ENCODE measurements around the gene SPIN1. TPM values are rescaled to one million over a fixed set of nuclear protein-coding genes. Genes with fewer than 3 reads are reported as not detected.
A peak's percentile ranks its signal among the peaks of the same experiment; 100 is the strongest.

The SPIN1 gene
- polyA plus RNA-seq, 1 donor from 2014 or later = 13.6 TPM

DNA sequence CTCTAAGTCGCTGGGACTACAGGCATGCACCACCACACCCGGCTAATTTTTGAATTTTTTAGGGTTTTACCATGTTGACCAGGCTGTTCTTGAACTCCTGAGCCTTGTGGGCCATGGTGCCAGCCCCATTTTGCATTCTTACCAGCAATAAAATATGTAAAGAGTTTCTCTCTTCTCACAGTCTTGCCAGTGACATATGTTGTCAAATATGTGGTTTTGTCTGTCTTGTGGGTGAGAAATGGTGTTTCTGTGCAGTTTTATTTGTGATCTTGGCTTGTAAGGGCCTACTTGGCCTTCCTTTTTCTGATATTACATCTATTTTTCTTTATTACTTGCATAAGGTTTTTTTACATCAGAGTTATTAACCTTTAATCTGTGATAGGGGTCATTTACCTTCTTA is 47.1 kb downstream of the SPIN1 start:
- no peak overlapping the region for H3K27ac Mint-ChIP-seq

DNA sequence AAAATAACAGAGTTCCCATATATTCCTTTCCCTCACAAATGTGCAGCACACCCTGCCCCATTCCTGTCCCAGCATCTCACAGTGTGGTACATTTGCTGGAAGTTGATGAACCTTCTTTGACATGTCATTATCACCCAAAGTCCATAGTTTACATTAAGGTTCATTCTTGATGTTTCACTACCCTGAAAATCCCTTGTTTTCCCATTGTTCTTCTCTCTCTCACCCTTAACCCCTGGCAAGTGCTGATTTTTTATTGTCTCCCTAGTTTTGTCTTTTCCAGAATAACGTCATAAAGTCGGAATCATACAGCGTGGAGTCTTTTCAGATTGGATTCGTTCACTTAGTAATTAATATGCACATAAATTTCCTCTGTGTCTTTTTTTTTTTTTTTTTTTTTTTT is 48.1 kb downstream of the SPIN1 start:
- H3K4me3 Mint-ChIP-seq = peak overlapping the region in 1 of 4 donors; percentile 43
- peaks cover 0 to 10% (median 4%) of the 10 kb centered on the region in 3 donors for H3K4me1 Mint-ChIP-seq
- peaks cover 21% of the 10 kb centered on the region for H3K36me3 Mint-ChIP-seq
- no peaks in the 10 kb centered on the region for H3K27me3 Mint-ChIP-seq
- no peak overlapping the region for H3K27ac Mint-ChIP-seq
- H3K9me3 Mint-ChIP-seq = peaks cover 0 to 4% (median 2%) of the 10 kb centered on the region in 3 donors

More for the DNA sequence above, 47.1 kb downstream of the SPIN1 start:
- peaks cover 0 to 4% (median 2%) of the 10 kb centered on the region in 3 donors for H3K9me3 Mint-ChIP-seq
- peaks cover 21% of the 10 kb centered on the region for H3K36me3 Mint-ChIP-seq
- H3K27me3 Mint-ChIP-seq = no peaks in the 10 kb centered on the region
- H3K4me3 Mint-ChIP-seq = no peak overlapping the region
- peaks cover 0 to 10% (median 4%) of the 10 kb centered on the region in 3 donors for H3K4me1 Mint-ChIP-seq

DNA sequence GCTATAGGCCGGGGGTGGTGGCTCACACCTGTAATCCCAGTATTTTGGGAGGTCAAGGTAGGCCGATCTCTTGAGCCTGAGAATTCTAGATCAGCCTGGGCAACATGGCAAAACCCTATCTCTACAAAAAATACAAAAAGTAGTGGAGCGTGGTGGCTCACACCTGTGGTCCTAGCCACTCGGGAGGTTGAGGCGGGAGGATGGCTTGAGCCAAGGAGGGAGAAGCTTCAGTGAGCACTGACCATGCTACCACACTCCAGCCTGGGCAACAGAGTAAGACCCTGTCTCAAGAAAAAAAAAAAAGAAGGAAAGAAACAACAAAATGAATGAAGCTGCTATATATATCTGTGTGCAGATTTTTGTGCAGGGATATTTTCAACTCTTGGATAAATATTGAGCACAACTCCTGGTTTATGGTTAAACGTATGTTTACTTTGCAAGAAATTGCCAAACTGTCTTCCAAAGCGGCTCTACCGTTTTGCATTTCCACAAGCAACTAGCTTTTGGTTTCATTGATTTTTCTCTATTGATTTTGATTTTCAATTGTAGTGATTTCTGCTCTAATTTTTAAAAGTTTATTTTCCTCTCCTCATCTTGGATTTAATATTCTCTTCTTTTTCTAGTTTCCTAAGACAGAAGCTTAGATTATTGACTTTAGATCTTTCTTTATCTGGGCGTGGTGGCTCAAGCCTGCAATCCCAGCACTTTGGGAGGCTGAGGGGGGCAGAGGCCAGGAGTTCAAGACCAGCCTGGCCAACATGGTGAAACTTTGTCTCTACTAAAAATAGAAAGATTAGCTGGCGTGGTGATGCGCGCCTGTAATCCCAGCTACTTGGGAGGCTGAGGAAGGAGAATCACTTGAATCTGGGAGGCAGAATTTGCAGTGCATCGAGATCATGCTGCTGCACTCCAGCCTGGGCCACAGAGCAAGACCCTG is 49.2 kb downstream of the SPIN1 start:
- Mint-ChIP-seq H3K4me1 (peaks cover 0 to 11% (median 3%) of the 10 kb centered on the region in 3 donors), H3K4me3 (no peak overlapping the region), H3K9me3 (peaks cover 0 to 4% (median 2%) of the 10 kb centered on the region in 3 donors), H3K27me3 (no peaks in the 10 kb centered on the region), H3K27ac (no peak overlapping the region), H3K36me3 (peaks cover 27% of the 10 kb centered on the region)

DNA sequence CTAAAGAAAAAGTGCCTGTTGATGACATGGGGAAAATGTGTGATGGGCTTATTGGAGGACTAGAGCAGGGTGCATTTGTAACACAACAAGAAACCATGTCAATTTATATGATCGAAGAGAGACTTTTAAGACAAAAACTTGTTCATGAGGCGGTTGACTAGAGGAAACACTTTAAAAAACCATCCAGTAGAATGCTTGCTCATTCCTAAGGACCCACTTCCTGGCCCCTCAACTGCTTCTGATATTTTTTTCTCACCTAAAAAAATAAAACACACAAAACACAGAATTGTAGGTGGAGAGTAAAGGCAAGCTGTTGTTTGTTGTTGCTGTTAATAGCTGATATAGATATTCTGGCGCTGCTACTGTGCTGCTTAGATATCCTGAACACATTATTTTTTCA is 50.6 kb downstream of the SPIN1 start:
- Mint-ChIP-seq H3K9me3 (peaks cover 0 to 4% (median 2%) of the 10 kb centered on the region in 3 donors), H3K27me3 (no peaks in the 10 kb centered on the region), H3K27ac (no peak overlapping the region), H3K4me1 (peaks cover 6 to 13% (median 7%) of the 10 kb centered on the region in 3 donors), H3K4me3 (no peak overlapping the region), H3K36me3 (peaks cover 24% of the 10 kb centered on the region)

DNA sequence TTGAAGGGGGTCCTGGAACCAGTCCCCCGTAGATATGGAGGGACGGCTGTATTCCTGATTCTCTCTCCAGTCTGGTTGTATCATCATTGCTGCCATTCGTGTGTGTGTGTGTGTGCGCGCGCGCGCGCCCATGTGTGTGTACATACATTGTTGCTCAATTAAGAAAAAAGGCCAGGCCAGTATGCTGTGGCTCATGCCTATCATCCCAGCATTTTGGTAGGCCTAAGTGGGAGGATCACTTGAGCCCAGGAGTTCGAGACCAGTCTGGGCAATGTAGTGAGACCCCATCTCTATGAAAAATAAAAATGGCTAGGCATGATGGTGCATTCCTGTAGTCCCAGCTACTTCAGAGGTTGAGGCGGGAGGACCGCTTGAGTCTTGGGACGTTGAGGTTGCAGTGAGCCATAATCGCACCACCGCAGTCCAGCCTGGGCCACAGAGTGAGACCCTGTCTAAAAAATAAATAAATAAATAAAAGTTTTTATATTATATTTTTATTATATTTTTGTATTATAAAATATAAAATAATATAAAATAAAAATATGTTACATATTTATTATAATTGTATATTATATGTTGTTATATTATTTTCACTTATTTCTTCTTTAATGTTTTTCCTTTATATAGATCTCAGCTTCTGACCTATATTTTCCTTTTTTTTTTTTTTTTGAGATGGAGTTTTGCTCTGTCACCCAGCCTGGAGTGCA is 53.2 kb downstream of the SPIN1 start:
- Mint-ChIP-seq H3K4me1 (peaks cover 6 to 12% (median 10%) of the 10 kb centered on the region in 3 donors), H3K27me3 (no peaks in the 10 kb centered on the region), H3K4me3 (no peak overlapping the region), H3K27ac (no peak overlapping the region), H3K36me3 (peaks cover 16% of the 10 kb centered on the region), H3K9me3 (peaks cover 2 to 9% (median 3%) of the 10 kb centered on the region in 3 donors)

DNA sequence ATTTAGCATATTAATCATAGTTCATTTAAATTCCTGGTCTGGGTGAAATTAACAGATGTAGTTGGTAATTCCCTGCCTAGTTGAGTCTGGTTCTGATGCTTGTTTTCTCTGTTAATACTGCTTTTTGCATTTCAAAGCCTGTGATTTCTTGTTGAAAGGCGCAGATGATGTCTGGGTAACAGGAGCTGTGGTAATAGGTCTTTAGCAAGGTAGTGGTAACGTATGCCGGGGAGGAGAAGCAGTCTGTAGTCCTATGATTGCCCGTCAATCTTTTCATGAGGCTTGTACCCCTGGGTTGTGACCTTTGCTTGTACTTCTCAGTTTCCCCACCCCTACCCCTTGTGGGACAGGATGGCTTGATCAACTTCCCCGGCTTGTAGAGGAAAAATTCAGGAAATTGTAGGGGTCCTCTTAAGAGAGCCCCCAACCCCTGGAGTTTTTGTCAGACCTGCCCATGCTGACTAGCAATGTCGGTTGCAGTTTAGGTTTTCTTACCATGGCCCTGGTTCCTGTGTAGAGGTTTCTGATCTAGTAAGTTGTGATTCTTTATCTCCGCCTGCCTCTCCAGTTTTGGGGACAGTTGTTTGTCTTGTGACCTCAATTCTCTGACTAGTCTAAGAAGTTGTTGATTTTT is 55.4 kb downstream of the SPIN1 start:
- Mint-ChIP-seq H3K9me3 (peaks cover 2 to 8% (median 6%) of the 10 kb centered on the region in 3 donors), H3K27ac (no peak overlapping the region), H3K27me3 (no peaks in the 10 kb centered on the region), H3K36me3 (peaks cover 14% of the 10 kb centered on the region), H3K4me3 (no peak overlapping the region), H3K4me1 (peaks cover 6 to 12% (median 11%) of the 10 kb centered on the region in 3 donors)

DNA sequence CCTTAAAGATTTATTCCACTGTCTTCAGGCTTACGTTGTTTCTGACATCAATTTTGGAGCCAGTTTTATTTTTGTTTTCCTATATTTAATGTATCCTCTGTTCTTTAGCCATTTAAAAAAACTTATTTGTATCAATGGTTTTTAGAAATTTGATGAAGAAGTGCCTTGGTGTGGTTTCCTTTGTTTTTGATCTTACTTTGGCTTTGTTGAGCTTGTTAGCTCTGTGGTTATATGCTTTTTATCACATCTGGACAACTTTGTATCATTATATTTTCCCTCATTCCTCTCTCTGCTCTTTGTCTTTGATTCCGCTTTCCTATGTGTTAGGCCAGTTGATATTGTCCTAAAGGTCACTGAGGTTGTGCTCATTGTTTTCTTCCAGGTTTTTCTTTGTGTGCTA is 58.5 kb downstream of the SPIN1 start:
- Mint-ChIP-seq H3K27ac (no peak overlapping the region), H3K9me3 (peaks cover 2 to 8% (median 6%) of the 10 kb centered on the region in 3 donors), H3K4me3 (peak overlapping the region in 1 of 4 donors; percentile 6), H3K4me1 (peaks cover 6 to 11% (median 10%) of the 10 kb centered on the region in 3 donors), H3K36me3 (peaks cover 26% of the 10 kb centered on the region), H3K27me3 (no peaks in the 10 kb centered on the region)

DNA sequence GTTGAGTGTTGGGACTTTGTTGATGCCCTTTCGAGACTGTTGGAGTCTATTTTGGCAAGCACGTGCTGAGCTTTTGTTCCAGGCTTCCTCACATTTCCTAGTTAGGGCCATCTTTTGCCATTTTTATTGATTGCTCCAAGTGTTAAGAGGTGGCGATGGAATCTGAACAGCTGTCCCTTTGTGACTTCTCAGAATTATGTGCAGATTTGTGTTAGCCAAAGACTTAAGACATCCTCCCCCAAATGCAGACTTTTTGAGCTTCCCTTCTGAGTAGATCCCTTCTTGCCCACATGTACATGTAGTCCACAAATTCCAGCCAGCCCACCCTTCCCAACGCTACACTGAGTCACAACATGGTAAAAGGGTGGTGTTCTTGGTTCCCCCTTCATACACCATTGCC is 59.2 kb downstream of the SPIN1 start:
- Mint-ChIP-seq H3K27me3 (no peaks in the 10 kb centered on the region), H3K27ac (no peak overlapping the region), H3K36me3 (peaks cover 20% of the 10 kb centered on the region), H3K9me3 (peaks cover 2 to 8% (median 6%) of the 10 kb centered on the region in 3 donors), H3K4me1 (peaks cover 6 to 11% (median 9%) of the 10 kb centered on the region in 3 donors), H3K4me3 (peak overlapping the region in 1 of 4 donors; percentile 47)

DNA sequence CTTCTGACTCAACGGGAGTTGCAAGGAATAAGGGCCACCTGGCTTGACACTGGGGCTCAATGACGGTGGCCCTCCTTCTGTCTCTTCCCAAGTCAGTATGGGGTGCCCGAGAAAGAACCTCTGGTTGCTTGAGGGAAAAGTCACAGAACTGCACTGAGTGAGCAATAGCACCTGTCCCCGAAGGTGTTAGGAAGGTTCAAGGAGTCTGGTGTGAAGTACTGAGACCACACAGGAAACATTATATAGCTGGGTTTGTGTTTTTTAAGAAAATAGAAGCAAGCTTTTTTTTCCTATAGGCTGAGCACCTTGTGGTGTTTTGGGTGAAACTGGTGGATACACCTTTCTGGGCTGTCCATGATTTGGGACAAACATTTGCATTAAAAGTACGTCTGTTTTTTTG is 62.9 kb downstream of the SPIN1 start:
- Mint-ChIP-seq H3K36me3 (peaks cover 20% of the 10 kb centered on the region), H3K27me3 (no peaks in the 10 kb centered on the region), H3K4me1 (peaks cover 0 to 4% (median 3%) of the 10 kb centered on the region in 3 donors), H3K27ac (no peak overlapping the region), H3K9me3 (peaks cover under 1 to 4% (median 1%) of the 10 kb centered on the region in 3 donors), H3K4me3 (no peak overlapping the region)

DNA sequence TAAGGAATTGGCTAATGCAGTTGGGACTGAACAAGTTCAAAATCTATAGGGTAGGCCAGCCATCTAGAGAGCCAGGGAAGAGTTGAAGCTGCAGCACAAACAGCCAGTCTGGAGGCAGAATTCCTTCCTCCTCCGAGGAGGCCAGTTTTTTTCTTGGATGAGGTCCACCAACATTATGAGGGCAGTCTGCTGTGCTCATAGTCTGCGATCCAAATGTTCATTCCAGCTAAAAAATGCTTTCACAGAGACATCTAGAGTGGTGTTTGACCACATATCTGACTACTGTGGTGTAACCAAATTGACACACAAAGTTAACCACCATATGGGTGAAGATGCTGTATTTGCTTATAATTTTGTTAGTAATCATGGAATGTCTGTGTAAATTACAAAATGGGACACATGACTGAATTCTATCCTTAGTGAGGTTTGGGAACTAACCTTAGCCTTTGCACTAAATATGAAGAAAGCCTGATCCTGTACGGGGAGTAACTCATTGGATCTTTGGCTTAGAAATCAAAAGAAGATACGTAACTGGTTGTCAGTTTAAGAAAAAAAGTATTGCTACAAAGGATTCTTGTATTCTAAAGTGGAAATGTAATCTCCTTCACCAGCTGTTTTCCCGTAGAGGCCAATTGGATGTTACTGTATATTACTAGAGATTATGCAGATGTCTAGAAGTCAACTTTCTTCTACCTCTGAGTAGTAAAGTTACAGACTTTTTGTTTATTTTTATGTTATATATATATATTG is 70.6 kb downstream of the SPIN1 start:
- H3K27ac Mint-ChIP-seq = no peak overlapping the region
- no peaks in the 10 kb centered on the region for H3K27me3 Mint-ChIP-seq
- H3K4me3 Mint-ChIP-seq = no peak overlapping the region
- peaks cover 0 to 4% (median 0%) of the 10 kb centered on the region in 3 donors for H3K4me1 Mint-ChIP-seq
- H3K36me3 Mint-ChIP-seq = peaks cover 14% of the 10 kb centered on the region
- no peaks in the 10 kb centered on the region for H3K9me3 Mint-ChIP-seq

DNA sequence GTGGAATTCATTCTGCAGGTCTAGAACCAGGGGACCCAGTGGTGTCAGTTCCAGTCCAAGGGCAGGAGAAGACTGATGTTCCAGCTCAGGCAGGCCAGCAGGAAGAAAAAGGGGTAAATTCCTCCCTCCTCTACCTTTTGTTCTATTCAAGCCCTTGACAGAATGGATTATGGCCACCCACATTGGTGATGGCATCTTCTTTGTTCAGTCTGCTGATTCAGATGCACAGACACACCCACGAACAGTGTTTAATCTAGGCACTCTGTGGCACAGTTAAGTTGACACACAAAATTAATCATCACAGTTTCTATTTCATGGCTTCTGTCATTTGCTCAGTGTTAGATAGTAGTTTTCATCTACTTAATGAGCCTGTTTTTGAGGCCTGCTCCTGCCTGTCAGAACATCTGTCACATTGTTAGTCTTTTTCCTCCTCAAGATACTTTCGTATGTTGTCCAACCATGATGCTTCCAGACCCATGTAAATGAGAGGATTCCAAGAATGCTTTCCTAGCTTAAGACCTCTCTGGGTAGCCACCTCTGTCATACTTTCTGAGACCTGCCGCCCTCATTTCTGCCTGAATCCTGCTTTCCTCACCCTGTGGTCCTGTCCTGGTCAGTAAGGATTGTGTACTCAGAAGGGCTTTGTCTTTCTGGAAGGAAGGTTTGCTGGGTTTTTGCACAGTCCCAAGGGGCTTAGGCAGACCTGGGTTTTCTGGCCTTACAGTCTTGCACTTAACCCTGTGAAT is 72.5 kb downstream of the SPIN1 start:
- H3K27ac Mint-ChIP-seq = no peak overlapping the region
- H3K9me3 Mint-ChIP-seq = no peaks in the 10 kb centered on the region
- H3K27me3 Mint-ChIP-seq = no peaks in the 10 kb centered on the region
- H3K36me3 Mint-ChIP-seq = peaks cover 12% of the 10 kb centered on the region
- H3K4me3 Mint-ChIP-seq = no peak overlapping the region
- peaks cover 0 to 4% (median 0%) of the 10 kb centered on the region in 3 donors for H3K4me1 Mint-ChIP-seq

DNA sequence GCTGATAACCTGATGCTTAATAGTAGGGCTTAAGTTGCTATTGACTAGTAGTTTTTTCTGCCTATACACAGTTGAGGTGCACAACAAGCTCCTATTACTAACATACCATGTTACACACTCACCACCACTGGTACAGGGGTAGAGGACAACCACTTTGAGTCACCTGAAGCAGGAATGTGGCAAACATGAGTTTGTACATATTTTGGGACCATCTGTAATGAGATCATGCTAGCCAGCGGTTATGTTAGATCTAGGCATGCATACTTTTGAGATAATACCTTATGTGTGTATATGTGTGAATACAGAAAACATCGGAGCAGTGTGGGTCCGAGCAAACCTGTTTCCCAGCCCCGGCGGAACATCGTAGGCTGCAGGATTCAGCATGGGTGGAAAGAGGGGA is 73.9 kb downstream of the SPIN1 start:
- H3K4me1 Mint-ChIP-seq = peaks cover 0 to 1% (median 0%) of the 10 kb centered on the region in 3 donors
- no peak overlapping the region for H3K27ac Mint-ChIP-seq
- no peaks in the 10 kb centered on the region for H3K27me3 Mint-ChIP-seq
- peaks cover 10% of the 10 kb centered on the region for H3K36me3 Mint-ChIP-seq
- H3K4me3 Mint-ChIP-seq = no peak overlapping the region
- no peaks in the 10 kb centered on the region for H3K9me3 Mint-ChIP-seq

DNA sequence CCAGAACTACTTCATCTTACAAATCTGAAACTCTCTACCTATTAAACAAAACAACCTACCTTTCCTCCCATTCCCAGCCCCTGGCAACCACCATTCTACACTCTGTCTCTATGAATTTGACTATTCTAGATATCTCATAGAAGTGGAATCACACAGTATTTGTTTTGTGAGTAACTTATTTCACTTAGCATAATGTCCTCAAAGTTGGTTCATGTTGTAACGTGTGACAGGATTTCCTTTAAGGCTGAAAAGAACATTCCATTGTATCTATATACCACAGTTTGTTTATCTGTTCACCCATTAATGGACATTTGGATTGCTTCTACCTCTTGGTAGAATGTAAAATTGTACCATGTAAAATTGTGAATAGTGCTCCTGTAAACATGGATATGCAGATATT is 76.6 kb downstream of the SPIN1 start:
- Mint-ChIP-seq H3K36me3 (peaks cover 17% of the 10 kb centered on the region), H3K27ac (no peak overlapping the region), H3K9me3 (peaks cover 0 to 1% (median 0%) of the 10 kb centered on the region in 3 donors), H3K4me1 (no peaks in the 10 kb centered on the region), H3K4me3 (no peak overlapping the region), H3K27me3 (no peaks in the 10 kb centered on the region)

DNA sequence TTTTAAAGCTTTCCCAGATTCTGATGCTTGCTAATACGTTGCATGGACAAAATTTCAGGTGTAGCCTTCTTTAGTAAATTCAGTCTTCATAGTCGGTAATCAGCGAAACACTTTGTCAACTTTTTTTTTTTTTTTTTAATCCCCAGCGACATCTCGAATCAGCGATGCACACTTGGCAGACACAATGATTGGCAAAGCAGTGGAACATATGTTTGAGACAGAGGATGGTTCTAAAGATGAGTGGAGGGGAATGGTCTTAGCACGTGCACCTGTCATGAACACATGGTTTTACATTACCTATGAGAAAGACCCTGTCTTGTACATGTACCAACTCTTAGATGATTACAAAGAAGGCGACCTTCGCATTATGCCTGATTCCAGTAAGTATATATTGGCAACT is 80.0 kb downstream of the SPIN1 start:
- H3K9me3 Mint-ChIP-seq = peaks cover 0 to 1% (median 0%) of the 10 kb centered on the region in 3 donors
- no peak overlapping the region for H3K27ac Mint-ChIP-seq
- no peaks in the 10 kb centered on the region for H3K27me3 Mint-ChIP-seq
- H3K36me3 Mint-ChIP-seq = peaks cover 18% of the 10 kb centered on the region
- H3K4me1 Mint-ChIP-seq = no peaks in the 10 kb centered on the region
- H3K4me3 Mint-ChIP-seq = no peak overlapping the region

All from IgD-negative memory B cell (primary cell).